Aortic smooth muscle cell (primary cell): ENCODE data around the gene SF3B2. TPM values are rescaled to one million over a fixed set of nuclear protein-coding genes. Genes with fewer than 3 reads are reported as not detected.

Experiments
- total RNA-seq: library from RNA; depleted of rRNA; stranded (reverse); fragments of >200 nt; gene quantifications from 2 replicates; pipeline ENCODE4 v1.2.3, GENCODE V29; 2014

SF3B2 gene, protein sequence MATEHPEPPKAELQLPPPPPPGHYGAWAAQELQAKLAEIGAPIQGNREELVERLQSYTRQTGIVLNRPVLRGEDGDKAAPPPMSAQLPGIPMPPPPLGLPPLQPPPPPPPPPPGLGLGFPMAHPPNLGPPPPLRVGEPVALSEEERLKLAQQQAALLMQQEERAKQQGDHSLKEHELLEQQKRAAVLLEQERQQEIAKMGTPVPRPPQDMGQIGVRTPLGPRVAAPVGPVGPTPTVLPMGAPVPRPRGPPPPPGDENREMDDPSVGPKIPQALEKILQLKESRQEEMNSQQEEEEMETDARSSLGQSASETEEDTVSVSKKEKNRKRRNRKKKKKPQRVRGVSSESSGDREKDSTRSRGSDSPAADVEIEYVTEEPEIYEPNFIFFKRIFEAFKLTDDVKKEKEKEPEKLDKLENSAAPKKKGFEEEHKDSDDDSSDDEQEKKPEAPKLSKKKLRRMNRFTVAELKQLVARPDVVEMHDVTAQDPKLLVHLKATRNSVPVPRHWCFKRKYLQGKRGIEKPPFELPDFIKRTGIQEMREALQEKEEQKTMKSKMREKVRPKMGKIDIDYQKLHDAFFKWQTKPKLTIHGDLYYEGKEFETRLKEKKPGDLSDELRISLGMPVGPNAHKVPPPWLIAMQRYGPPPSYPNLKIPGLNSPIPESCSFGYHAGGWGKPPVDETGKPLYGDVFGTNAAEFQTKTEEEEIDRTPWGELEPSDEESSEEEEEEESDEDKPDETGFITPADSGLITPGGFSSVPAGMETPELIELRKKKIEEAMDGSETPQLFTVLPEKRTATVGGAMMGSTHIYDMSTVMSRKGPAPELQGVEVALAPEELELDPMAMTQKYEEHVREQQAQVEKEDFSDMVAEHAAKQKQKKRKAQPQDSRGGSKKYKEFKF
- 127 and 134 TPM in 2 replicates for total RNA-seq

GRCh38 chr11:66051766-66052663, at the start of gene SF3B2:
Gene SF3B2 (plus strand): TSS chr11:66052364. CDS start chr11:66052385, 21 bp downstream.

GRCh38 chr11:66011785-66012303, 40.3 kb upstream of the SF3B2 start, which contains the start of gene CST6:
Gene CST6 (plus strand): TSS chr11:66012008. CDS start chr11:66012045, 37 bp downstream.

DNA sequence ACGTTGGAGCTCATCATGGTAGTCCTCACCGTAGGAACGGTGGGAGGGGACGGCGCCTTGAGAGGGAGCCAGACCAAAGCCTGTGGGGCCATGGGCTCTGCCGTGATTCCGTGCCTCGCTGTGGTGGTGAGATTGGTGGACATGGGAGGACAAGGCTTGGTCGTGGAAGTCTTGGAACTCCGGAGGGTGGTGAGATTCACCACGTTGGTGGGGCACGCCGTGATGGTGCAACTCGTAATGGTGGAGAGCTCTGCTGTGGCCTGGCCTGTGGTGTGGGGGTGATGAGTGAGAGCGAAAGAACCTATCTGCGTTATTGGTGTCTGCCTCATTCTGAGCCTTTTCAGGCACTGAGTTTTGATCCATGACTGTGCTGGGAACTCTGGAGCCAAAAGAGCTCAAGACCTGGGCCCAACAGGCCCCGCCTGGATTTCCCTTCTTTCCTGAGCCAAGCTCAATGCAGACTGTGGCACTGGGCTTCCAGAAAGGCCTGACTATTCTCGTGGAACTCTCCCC, 26.1 kb upstream of the SF3B2 start, which contains the start of gene CATSPER1:
Gene CATSPER1 (minus strand): TSS at position 463 of the 513 bp plus-strand sequence. CDS start 100 bp downstream, at position 363.

GRCh38 chr11:66048547-66049323, 3.4 kb upstream of the SF3B2 start, which contains the start of gene GAL3ST3:
Gene GAL3ST3 (minus strand): TSS chr11:66049161. CDS start chr11:66045415, 3,746 bp downstream.

GRCh38 chr11:66069715-66070603, 17.8 kb downstream of the SF3B2 start, which contains the start of gene PACS1:
Gene PACS1 (plus strand): TSS chr11:66070272. CDS start chr11:66070487, 215 bp downstream.

Other genes starting within 250 kb of the SF3B2 start
- 0.37 and 0.40 TPM in 2 replicates for gene SNX32, start 218.4 kb upstream of the SF3B2 start, total RNA-seq
- gene CFL1, start 194.2 kb upstream of the SF3B2 start, total RNA-seq = 1,495 and 1,569 TPM in 2 replicates
- gene MUS81, start 191.9 kb upstream of the SF3B2 start, total RNA-seq = 38.2 and 48.4 TPM in 2 replicates
- 78.6 and 82.4 TPM in 2 replicates for gene EFEMP2, start 179.6 kb upstream of the SF3B2 start, total RNA-seq
- gene CTSW, start 172.5 kb upstream of the SF3B2 start, total RNA-seq = 0.12 TPM in 1 of 2 replicates, not detected in the other
- gene FIBP, start 163.9 kb upstream of the SF3B2 start, total RNA-seq = 221 and 262 TPM in 2 replicates
- gene CCDC85B, start 161.7 kb upstream of the SF3B2 start, total RNA-seq = 80.3 and 83.5 TPM in 2 replicates
- gene FOSL1, start 152.0 kb upstream of the SF3B2 start, total RNA-seq = 24.0 and 32.9 TPM in 2 replicates
- 25.0 and 26.1 TPM in 2 replicates for gene C11orf68, start 133.3 kb upstream of the SF3B2 start, total RNA-seq
- gene DRAP1, start 132.9 kb upstream of the SF3B2 start, total RNA-seq = 574 and 841 TPM in 2 replicates
- 0.13 TPM in 1 of 2 replicates, not detected in the other for gene TSGA10IP, start 106.9 kb upstream of the SF3B2 start, total RNA-seq
- 52.0 and 80.1 TPM in 2 replicates for gene SART1, start 90.6 kb upstream of the SF3B2 start, total RNA-seq
- gene EIF1AD, start 50.2 kb upstream of the SF3B2 start, total RNA-seq = 32.6 and 36.8 TPM in 2 replicates
- gene BANF1, start 49.9 kb upstream of the SF3B2 start, total RNA-seq = 16.5 and 25.9 TPM in 2 replicates
- 3.3 and 7.6 TPM in 2 replicates for gene CST6, start 40.4 kb upstream of the SF3B2 start, total RNA-seq
- 0.13 and 0.19 TPM in 2 replicates for gene CATSPER1, start 25.9 kb upstream of the SF3B2 start, total RNA-seq
- not detected in 2 replicates for gene GAL3ST3, start 3.2 kb upstream of the SF3B2 start, total RNA-seq
- 23.9 and 47.6 TPM in 2 replicates for gene PACS1, start 17.9 kb downstream of the SF3B2 start, total RNA-seq
- gene KLC2, start 205.3 kb downstream of the SF3B2 start, total RNA-seq = 14.9 and 17.7 TPM in 2 replicates
- 93.0 and 102 TPM in 2 replicates for gene RAB1B, start 216.3 kb downstream of the SF3B2 start, total RNA-seq
- 0.37 and 0.40 TPM in 2 replicates for gene CNIH2, start 225.8 kb downstream of the SF3B2 start, total RNA-seq
- gene YIF1A, start 236.8 kb downstream of the SF3B2 start, total RNA-seq = 143 and 183 TPM in 2 replicates
- 0.13 and 0.25 TPM in 2 replicates for gene TMEM151A, start 239.5 kb downstream of the SF3B2 start, total RNA-seq